ENCODE results near the gene CSAG2.
"Not testable (repeated sequence)": the region's sequence is repeated elsewhere in the genome, so short reads cannot be mapped to it uniquely, and the experiment has no call there.

CSAG2 gene

GRCh38 chrX:152709173-152709572, at the start of gene CSAG2:
Gene CSAG2, minus strand, starts transcription at chrX:152709273. Its CDS starts 161 bp downstream, at chrX:152709112.
- not testable (repeated sequence) for DNase-seq (ENCODE audit: low read depth, low spot score)

GRCh38 chrX:152754871-152755270, 45.8 kb upstream of the CSAG2 start:
- DNase-seq (ENCODE audit: low read depth, low spot score): not testable (repeated sequence)

GRCh38 chrX:152753686-152754650, 44.9 kb upstream of the CSAG2 start, which contains the start of gene MAGEA2:
Gene MAGEA2, minus strand, starts transcription at chrX:152753842. Its CDS starts 2,479 bp downstream, at chrX:152751363.
- not testable (repeated sequence) for DNase-seq (ENCODE audit: low read depth, low spot score)

- DNase-seq (ENCODE audit: low read depth, low spot score): no peak
Observed at GRCh38 chrX:152738560-152738959, 29.5 kb upstream of the CSAG2 start.

- not testable (repeated sequence) for DNase-seq (ENCODE audit: low read depth, low spot score)
Observed at GRCh38 chrX:152736528-152736927, 27.5 kb upstream of the CSAG2 start.

- DNase-seq (ENCODE audit: low read depth, low spot score): no peak
Observed at GRCh38 chrX:152735860-152736511, 26.9 kb upstream of the CSAG2 start.

GRCh38 chrX:152735101-152735500, 26.0 kb upstream of the CSAG2 start:
- DNase-seq (ENCODE audit: low read depth, low spot score): no peak

- not testable (repeated sequence) for DNase-seq (ENCODE audit: low read depth, low spot score)
Observed at GRCh38 chrX:152734143-152734858, 25.2 kb upstream of the CSAG2 start.

- no peak for DNase-seq (ENCODE audit: low read depth, low spot score)
Observed at GRCh38 chrX:152733261-152733975, 24.3 kb upstream of the CSAG2 start, which contains the start of the genes CSAG1 and MAGEA12. Gene CSAG1, minus strand, starts transcription at chrX:152733721. Its CDS starts 1,261 bp downstream, at chrX:152732460. Gene MAGEA12, plus strand, starts transcription at chrX:152733757. Its CDS starts 2,405 bp downstream, at chrX:152736162.

- no peak for DNase-seq (ENCODE audit: low read depth, low spot score)
Observed at GRCh38 chrX:152725409-152725808, 16.3 kb upstream of the CSAG2 start.

- not testable (repeated sequence) for DNase-seq (ENCODE audit: low read depth, low spot score)
Observed at GRCh38 chrX:152713815-152714787, 5.0 kb upstream of the CSAG2 start, which contains the start of gene MAGEA2B. Gene MAGEA2B, plus strand, starts transcription at chrX:152714628. Its CDS starts 2,479 bp downstream, at chrX:152717107.

- not testable (repeated sequence) for DNase-seq (ENCODE audit: low read depth, low spot score)
Observed at GRCh38 chrX:152713195-152713594, 4.1 kb upstream of the CSAG2 start.

GRCh38 chrX:152706500-152706899, 2.6 kb downstream of the CSAG2 start:
- not testable (repeated sequence) for DNase-seq (ENCODE audit: low read depth, low spot score)

GRCh38 chrX:152700390-152700789, 8.7 kb downstream of the CSAG2 start:
- DNase-seq (ENCODE audit: low read depth, low spot score): not testable (repeated sequence)

GRCh38 chrX:152697952-152698931, 10.8 kb downstream of the CSAG2 start, which contains the start of gene MAGEA3:
Gene MAGEA3, plus strand, starts transcription at chrX:152698794. Its CDS starts 2,039 bp downstream, at chrX:152700833.
- not testable (repeated sequence) for DNase-seq (ENCODE audit: low read depth, low spot score)

GRCh38 chrX:152681012-152681411, 28.1 kb downstream of the CSAG2 start:
- DNase-seq (ENCODE audit: low read depth, low spot score): not testable (repeated sequence)

- DNase-seq (ENCODE audit: low read depth, low spot score): not testable (repeated sequence)
Observed at GRCh38 chrX:152674652-152675051, 34.4 kb downstream of the CSAG2 start.

- DNase-seq (ENCODE audit: low read depth, low spot score): no peak
Observed at GRCh38 chrX:152674135-152674534, 34.9 kb downstream of the CSAG2 start.

Data from activated CD4-positive, CD25-positive, alpha-beta regulatory T cell treated with anti-CD3 and anti-CD28 coated beads, Interleukin-2, amount 50 U/mL, for 16 hours (primary cell).